ENCODE data around the gene TTC39A. TPM values are rescaled to one million over a fixed set of nuclear protein-coding genes. Genes with fewer than 3 reads are reported as not detected.

TTC39A gene
- total RNA-seq, 1 experiment from 2014 or later: 20.3 TPM

DNA sequence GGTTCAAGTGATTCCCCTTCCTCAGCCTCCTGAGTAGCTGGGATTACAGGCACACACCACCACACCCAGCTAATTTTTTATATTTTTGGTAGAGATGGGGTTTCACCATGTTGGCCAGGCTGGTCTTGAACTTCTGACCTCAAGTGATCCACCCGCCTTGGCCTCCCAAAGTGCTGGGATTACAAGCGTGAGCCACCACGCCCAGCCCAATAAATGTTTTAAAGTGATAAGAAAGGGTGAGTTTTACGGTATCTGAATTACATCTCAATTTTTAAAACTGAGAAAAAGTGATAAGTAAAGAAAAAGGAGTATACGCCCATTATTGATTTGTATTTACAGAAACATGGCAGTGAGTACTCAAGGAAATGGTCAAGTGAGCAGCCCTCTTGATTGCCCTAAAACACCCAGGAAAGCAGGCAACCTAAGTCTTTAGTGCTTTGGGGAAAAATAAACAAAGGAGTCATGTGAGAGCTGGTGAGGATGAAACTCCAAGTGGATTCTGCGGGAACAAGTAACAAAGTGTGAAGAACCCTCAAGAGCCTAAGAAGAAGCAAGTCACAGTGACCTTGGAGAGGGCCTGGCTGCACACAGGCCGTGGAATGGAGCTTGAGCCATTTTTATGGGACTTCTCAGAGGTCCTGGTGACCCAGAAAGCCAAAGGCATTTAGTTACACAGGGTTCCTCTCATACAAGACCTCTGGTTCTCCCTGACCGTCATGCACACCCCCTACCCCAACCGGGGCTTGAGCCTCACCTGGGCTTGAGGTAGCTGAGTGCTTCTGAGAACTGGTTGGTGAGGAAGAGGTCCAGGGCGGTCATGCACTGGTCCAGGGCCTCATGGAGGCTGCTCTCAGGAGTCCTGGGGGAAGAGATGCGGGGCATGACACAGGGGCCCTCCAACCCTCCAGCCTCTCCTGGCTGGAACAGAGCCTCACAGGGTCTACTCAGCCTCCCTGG, 9.1 kb downstream of the TTC39A start:
- in situ Hi-C loops (cut with HindIII; ENCODE audit: low sequenced_read_pairs): no loop called here

DNA sequence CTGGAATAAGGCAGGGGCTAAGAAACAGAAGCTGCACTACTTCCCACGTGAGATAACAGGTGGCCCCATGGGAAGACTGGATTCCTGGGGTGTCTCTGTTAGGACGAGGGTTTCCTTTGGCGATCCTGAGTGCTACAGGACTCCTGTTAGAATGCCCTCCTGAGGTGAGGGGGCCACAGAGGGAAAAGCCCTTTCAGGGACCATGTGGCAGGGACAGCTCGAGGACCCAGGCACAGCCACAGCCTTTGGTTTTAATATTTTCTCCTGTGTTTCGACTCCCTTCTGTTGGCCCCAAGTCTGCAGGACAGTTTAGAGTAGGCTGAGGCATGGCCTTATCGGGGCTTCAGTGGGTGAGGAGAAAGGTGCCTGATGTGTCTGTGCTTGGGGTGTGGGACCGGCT, 12.6 kb downstream of the TTC39A start:
- in situ Hi-C loops (cut with HindIII; ENCODE audit: low sequenced_read_pairs): no loop called here
- DNase-seq (ENCODE audit: low spot score): no peak

More for the DNA sequence above, 9.1 kb downstream of the TTC39A start:
- no peak for DNase-seq (ENCODE audit: low spot score)

DNA sequence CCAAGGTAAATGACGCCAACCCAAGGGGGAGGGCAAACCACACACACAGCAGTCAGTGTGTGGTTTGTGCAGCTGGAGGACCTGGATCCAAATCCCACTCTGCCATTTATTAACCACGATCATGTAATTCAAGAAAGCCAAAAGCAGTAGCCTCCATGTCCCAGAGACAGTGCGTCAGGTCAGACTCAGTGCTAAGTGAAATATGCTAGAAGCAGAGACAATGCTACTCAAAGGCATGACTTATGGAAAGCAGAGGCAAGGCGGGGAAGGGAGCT, 13.6 kb downstream of the TTC39A start:
- in situ Hi-C loops (cut with HindIII; ENCODE audit: low sequenced_read_pairs): no loop called here
- DNase-seq (ENCODE audit: low spot score): no peak

DNA sequence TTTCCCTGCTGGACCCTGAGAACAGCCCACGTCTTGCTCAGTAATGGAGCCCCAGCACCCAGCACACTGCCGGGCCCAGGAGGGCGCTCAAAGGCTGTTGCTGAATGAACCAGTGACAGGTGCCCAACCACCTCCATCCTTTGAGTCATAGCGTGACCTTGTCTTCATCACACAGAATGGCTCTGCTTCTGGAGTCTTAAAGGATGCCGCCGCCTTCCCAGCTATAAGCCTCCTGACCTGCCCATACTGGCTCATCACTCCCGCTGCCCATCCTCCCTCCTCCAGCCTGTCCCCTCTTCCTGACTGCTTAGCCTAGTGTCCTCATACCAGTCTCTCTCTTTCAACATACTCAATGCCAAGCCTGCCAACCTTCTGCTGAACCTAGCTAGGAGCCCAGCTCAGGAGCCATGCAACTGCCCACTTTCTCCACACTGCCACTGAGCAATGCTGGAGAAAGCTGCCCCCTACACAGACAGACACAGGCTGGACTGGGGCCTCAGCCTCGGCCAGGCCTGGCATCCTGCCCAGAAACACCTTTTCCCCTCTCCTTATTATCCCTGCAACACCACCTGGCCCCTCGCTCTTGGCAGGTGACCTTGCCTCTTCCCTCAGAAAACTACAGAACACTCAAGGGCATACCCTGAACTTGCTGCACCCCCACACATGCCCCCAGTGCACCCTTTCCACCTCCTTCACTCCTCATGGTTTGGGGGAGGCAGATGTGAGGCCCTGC, 14.1 kb downstream of the TTC39A start:
- in situ Hi-C loops (cut with HindIII; ENCODE audit: low sequenced_read_pairs): no loop called here

DNA sequence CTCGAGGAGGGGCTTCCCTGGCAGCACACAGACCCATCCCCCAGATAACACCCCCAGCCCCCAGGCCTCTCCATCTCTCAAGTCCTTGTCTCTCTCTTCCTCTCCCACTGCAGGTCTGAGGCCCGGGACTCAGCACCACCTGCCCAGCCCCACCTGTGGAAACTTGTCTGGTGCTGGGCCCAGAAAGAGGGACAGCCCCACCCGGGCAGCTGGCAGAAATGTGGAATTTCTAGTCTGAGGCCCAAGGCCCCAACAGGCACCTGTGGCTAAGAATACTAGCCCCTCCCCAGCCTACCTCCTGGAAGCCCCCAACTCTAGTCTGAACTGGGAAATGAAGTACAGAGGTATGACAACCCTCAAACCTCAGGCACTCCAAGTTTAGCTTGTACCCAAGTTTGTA, 15.4 kb downstream of the TTC39A start:
- DNase-seq (ENCODE audit: low spot score): no peak
- in situ Hi-C loops (cut with HindIII; ENCODE audit: low sequenced_read_pairs): no loop called here

More for the DNA sequence above, 14.1 kb downstream of the TTC39A start:
- DNase-seq (ENCODE audit: low spot score): no peak

DNA sequence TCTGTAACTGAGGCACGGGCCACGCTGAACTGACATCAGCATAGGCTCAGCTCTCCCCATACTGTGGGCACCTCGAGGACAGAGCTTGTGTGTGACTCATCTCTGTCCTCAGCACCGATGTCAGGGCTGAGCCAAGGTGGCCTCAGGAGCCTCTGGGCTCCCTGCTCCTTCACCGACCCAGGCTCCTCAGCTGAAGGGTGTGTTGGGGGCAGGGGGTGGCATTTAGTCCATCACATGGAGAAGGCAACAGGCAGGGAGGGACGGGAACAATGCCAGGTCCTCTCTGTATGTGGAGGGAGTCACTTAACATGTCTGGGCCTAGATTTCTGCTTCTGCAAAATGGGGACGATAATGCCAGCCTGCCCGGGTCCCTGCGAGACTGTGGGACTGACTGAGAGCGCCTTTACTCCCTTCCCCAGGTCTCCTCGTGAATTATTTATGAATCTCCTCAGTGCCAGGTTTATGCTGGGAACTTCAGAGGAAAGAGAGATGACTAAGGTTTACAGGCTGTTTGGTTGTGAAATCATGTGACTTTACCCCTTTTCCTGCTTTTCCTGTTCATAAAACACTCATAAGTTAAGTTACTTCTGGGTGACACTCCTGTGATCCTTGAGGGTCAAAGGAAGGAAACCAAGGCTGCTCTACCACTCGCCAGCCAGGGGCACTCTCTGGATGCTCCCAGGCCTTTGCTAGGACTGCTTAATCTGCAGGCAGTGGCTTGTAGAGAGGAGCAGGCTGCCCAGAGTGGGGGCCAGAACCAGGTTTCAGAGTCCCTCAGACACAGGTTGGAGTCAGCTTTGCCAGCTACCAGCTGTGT, 16.2 kb downstream of the TTC39A start:
- in situ Hi-C loops (cut with HindIII; ENCODE audit: low sequenced_read_pairs): no loop called here

DNA sequence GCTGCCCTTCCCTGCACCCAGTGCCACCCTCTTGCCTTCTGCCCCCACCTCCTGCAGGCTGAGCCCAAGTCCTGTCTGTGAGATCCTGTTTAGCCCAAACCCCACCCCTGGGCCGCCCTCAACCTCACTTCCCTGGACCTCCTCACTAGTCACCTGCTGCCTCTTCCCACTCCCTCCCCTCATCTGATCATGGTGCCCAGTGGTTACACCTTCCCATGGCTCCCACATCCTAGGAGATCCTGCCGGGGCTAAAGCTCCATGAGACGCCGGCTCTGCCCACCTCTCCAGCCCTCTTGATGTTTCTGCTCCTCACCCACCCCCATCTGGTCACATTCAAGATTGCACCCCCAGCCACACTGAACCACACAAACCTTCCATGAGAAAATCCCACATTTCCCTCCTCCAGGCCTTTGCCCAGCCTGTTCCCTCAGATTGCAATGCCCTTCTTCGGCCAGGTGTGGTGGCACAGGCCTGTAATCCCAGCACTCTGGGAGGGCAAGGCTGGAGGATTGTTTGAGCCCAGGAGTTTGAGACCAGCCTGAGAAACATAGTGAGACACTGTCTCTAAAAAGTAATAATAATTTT, 17.0 kb downstream of the TTC39A start:
- DNase-seq (ENCODE audit: low spot score): no peak

More for the DNA sequence above, 16.2 kb downstream of the TTC39A start:
- no peak for DNase-seq (ENCODE audit: low spot score)

DNA sequence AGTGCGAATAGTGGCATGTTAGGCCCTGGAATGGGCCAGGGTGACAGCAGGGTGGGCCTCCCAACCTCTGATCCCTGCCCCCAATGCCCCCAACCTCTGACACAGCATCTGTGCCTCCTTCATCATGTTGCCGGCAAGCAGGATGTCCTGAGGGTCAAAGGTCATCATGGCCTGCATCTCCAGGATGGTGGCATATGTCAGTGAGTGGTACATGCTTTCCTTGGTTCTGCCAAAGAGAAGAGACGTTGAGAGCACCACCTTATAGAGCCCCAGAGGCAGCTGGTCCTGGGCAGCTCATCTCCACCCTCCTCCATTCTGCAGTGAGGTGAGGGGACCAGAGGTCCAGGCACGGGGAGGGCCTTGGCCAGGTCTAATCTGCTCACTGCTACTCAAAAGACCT, 17.6 kb downstream of the TTC39A start:
- in situ Hi-C loops (cut with HindIII; ENCODE audit: low sequenced_read_pairs): no loop called here
- DNase-seq (ENCODE audit: low spot score): no peak

More for the DNA sequence above, 17.0 kb downstream of the TTC39A start:
- in situ Hi-C loops (cut with HindIII; ENCODE audit: low sequenced_read_pairs): no loop called here

DNA sequence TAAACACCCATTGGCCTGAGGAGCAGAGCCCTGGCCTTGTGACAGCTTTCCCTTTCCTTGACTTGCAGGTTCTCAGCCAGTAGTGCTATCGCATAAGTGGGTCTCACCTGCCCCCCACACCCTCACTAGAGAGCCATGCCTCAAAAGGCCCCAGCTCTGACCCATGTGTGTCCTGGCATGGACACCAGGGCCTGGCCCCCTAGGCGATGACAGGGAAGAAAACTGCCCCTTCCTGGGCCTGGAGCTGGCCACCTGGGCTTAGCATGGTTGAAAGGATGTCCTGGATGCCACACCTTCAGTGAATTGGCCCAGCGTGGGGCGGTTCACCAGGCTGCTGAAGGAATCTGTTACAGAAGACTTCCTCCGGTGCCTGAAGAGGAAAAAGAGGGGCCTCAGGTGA, 18.5 kb downstream of the TTC39A start:
- no peak for DNase-seq (ENCODE audit: low spot score)
- in situ Hi-C loops (cut with HindIII; ENCODE audit: low sequenced_read_pairs): no loop called here

DNA sequence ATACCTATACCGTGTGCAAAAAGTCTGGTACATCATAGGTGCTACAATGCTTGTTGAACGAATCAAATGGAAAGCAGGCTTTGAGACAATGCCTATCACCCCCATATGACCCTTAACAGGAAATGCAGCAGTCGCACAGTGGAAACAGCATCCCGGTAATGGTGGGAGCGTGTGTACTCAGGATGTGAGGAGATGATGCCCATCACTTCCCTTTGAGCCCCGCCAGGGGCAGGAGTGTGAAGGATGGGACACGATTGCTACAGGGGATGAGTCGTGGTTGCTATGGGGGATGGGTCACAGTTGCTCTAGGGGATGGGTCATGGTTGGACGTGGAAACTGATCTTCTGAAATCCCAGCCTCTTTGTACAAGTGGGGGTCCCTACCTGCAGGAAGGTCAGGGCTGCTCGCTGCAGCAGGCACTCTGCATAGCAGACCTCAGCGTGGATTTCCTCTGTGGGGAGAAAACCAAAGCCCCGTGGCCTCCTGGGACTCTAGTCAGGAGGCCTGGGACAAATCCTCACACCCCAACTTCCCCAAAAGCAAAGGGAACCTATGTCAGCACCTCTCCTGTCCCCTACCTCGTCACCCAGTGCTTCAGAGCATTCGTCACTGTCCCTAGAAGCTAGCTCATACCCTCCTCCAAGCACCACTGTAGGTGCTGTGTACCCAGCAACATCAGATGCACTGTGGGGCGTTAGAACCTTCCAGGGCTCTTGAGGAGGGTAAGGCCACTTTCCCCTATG, 19.3 kb downstream of the TTC39A start:
- in situ Hi-C loops (cut with HindIII; ENCODE audit: low sequenced_read_pairs): no loop called here
- DNase-seq (ENCODE audit: low spot score): no peak

DNA sequence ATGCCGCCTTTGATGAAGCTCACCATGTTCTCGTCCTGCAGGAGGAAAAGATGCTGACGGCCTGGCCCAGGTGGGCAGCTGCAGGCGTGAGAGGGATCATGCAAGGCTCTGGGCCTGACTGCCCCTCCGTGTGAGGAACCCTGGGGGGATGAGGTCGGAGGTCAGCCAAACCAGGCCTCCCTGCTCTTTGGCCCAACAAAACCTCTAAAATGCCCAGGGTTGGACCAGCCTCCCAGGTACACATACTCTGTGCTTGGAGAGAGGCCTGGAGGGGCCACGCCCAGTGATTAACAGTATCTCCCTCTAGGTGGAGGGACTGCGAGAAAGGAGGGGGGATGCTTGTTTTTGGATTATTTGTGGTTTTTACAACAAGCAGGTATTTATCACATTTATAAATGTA, 21.1 kb downstream of the TTC39A start:
- in situ Hi-C loops (cut with HindIII; ENCODE audit: low sequenced_read_pairs): no loop called here
- DNase-seq (ENCODE audit: low spot score): no peak

DNA sequence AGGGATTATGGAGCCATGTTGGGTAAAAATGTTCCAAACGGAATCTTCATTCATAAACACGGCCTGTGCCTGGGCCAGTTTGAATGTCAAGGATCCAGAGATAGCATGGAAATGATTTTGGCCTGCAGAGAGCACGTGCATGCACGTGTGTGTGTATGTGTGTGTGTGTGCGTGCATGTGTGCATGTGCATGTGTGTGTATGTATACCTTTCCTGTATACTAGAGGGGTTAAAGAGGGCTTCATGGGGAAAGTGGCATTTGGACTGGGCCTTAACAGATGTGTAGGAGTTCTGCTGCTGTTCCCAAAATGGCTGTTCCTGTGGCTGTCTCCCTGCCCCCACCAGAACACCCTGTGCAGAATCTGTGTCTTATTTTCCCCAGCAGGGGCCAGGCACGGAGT, 21.7 kb downstream of the TTC39A start:
- in situ Hi-C loops (cut with HindIII; ENCODE audit: low sequenced_read_pairs): no loop called here
- no peak for DNase-seq (ENCODE audit: low spot score)

DNA sequence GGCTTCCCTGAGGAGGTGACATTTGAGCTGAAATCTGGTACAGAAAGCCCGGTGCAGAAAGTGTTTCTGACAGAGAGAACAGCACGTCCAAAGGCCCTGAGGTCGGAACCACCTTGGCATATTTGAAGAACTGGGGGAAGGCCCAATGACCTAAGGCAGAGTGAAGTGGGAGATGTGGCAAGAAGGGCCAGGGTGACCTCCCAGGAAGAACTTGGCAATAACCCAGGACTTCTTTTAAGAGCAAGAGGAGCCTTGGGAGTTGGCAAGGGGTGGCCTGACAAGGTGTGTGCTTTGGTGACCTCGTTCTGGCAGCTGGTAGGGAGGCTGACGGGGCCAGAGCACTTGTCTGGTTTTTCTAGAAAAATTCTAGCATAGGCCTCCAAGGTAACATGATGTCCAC, 23.4 kb downstream of the TTC39A start:
- in situ Hi-C loops (cut with HindIII; ENCODE audit: low sequenced_read_pairs): no loop called here
- no peak for DNase-seq (ENCODE audit: low spot score)

DNA sequence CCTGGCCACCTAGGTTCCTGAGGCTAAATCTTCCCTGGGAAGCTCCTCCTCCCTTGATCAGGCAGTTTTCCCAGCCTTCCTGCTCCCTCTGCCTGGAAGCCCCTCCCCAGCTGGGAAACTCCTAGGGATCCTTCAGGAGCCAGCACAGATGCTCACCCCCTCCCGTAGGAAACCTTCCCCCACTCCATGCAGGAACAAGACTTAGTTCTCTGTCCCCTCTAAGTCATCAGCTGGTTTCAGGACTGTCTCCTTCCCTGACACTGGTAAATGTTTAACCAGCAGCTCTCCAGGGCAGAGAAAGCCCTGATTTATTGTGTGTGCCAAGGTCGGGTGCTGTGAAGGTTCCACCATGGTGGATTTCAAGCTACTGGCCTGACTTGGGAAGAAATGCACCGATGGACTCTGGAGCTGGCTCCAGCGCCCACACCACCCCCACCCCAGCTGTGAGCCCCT, 25.0 kb downstream of the TTC39A start:
- no peak for DNase-seq (ENCODE audit: low spot score)
- in situ Hi-C loops (cut with HindIII; ENCODE audit: low sequenced_read_pairs): no loop called here

DNA sequence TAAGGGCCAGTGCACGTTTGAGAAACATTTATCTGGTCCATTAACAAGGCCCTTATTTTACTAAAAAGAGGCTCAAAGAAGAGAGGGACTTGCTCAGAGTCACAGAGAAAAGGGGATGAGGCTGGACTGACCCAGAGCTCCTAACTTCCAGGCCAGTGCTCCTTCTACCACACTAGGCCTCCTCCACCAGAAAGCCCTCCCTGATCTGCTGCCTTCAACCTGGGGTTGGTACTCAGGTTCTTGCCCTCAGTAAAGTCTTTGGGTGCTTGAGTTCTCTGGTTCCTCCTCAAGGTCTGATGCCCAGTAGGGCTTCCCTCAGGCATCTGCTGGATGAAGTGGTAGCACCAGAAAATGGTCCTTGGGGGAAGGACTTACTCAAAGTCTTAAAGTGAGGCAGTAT, 26.0 kb downstream of the TTC39A start:
- in situ Hi-C loops (cut with HindIII; ENCODE audit: low sequenced_read_pairs): no loop called here
- no peak for DNase-seq (ENCODE audit: low spot score)

DNA sequence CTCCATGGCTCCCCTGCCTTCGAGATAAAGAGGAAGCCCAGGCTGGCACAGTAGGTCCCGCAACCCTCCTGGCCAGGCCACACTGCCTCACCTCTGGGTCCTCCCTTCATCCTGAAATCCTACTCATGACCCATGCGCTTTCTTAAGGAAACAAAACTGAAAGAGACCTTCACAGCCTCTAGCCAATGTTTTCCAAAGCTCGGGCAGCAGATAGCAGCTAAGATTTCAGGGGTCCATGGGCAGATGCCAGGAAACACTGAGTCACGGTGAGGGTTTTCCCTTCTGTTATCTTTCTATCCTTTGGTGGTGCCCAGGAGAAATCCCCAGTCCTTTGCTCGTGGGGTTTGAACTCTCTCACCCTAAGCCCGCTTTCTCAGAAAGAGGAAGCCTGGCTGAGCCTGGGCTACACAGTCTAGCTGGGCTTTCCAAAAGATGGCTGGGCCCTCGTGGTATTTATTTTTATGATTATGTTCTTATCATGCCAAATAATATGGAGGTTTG, 26.6 kb downstream of the TTC39A start:
- in situ Hi-C loops (cut with HindIII; ENCODE audit: low sequenced_read_pairs): no loop called here
- no peak for DNase-seq (ENCODE audit: low spot score)

DNA sequence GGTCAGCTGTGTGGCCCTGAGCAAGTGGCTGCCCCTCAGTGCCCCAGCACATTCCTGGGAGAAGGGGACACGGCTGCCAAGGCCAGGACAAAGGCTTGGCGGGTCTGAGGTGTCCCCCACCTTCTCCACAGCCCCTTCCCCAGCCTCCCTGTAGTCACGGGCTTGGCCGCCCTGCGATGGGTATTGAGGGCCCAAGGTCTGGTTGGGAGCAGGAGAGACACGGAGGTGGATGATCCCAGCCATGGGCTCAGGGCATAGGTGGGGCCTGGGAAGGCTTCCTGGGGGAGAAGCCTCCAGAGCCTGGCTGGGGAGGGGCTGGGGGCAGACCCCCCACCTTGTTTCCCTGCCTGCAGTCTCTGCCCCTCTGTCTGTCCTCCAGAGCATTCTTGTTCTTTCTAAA, 27.0 kb downstream of the TTC39A start:
- in situ Hi-C loops (cut with HindIII; ENCODE audit: low sequenced_read_pairs): no loop called here

DNA sequence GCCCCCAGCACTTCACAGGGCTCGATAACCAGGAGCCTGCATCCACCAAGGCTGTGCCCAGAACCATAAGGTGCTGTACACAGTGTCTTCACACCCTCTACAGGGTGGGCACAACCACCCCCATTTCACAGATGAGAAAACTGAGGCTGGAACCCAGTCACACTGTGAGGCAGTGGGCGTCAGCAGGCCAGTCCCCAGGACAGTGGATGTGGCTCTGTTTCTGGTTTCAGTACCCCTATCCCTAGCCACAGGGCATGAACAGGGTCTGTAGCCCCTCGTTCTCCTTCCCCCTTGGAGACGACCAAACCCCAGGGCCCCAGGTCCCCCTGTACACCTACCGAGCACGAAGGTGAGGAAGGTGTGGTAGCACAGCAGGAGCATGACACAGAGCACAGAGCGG, 27.6 kb downstream of the TTC39A start:
- in situ Hi-C loops (cut with HindIII; ENCODE audit: low sequenced_read_pairs): no loop called here
- DNase-seq (ENCODE audit: low spot score): no peak

More for the DNA sequence above, 27.0 kb downstream of the TTC39A start:
- DNase-seq (ENCODE audit: low spot score): no peak

All from G401 (cell line).